Stimulated activated CD8-positive, alpha-beta memory T cell treated with anti-CD3 and anti-CD28 coated beads, Interleukin-15, amount 100 ng/mL, for 1 hour (primary cell): ENCODE results near the gene CCL16.
"Not testable (repeated sequence)": the region's sequence is repeated elsewhere in the genome, so short reads cannot be mapped to it uniquely, and the experiment has no call there.

Source experiments
- DNase-seq: peaks from one replicate; pipeline ENCODE4 v3.0.0-alpha.2; 2020; ENCODE audit warnings: low read depth

CCL16 gene

DNA sequence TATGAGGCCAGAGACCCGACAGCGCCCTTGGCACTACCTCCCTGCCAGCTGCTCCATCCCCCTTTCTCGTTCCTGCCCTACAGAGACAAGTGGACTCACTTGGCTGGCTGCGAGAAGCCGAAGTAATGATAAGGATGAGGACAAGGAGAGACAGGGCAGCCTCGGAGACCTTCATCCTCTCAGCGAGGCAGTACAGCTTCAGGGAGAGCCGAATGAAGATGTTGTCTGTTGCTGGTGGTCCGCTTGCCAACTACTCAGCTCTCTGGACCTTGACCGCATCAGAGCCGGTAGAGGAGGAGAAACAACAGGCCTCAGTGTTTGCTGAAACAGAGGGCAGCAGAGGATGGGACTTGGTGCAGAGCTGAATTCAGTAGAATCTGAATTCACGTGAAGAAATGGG is at the start of gene CCL16:
CCL16 (minus strand) TSS at position 252 of the 400 bp plus-strand sequence; CDS start at position 175, 77 bp downstream.
- no peak for DNase-seq

- no peak for DNase-seq
Observed at GRCh38 chr17:36030956-36031355, 49.7 kb upstream of the CCL16 start.

- no peak for DNase-seq
Observed at GRCh38 chr17:36027761-36028160, 46.5 kb upstream of the CCL16 start.

GRCh38 chr17:36024106-36024869 is 43.0 kb upstream of the CCL16 start:
- no peak for DNase-seq

GRCh38 chr17:36019423-36019822 is 38.1 kb upstream of the CCL16 start:
- DNase-seq, result no peak

- no peak for DNase-seq
Observed at GRCh38 chr17:36017799-36018198, 36.5 kb upstream of the CCL16 start, which contains the start of gene CCL23. Gene CCL23, minus strand, starts transcription at chr17:36017972. Its CDS starts 75 bp downstream, at chr17:36017897.

DNA sequence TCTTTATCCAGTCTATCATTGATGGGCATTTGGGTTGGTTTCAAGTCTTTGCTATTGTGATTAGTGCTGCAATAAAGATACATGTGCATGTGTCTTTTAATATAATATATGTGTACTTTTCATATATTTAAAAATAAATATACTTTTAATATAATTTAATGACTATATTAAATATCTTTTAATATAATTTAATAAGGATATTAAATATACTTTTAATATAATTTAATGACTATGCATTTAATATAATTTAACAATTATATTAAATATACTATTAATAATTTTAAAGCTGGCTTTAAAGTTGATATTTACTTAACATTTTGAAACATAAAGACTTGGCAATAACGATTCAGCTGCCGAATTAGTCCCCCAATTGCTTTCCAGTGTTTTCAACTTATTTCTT is 35.3 kb upstream of the CCL16 start:
- DNase-seq, result no peak

DNA sequence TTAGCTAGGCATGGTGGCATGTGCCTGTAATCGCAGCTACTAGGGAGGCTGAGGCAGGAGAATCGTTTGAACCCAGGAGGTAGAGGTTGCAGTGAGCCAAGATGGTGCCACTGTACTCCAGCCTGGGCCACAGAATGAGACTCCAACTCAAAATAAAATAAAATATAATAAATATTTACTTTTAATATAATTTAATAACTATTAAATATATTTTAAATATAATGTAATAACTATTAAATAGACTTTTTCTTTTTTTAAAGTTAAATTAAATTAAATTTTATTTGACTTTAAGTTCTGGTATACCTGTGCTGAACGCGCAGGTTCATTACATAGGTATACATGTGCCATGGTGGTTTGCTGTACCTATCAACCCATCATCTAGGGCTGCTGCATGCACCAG is 34.6 kb upstream of the CCL16 start:
- not testable (repeated sequence) for DNase-seq

DNA sequence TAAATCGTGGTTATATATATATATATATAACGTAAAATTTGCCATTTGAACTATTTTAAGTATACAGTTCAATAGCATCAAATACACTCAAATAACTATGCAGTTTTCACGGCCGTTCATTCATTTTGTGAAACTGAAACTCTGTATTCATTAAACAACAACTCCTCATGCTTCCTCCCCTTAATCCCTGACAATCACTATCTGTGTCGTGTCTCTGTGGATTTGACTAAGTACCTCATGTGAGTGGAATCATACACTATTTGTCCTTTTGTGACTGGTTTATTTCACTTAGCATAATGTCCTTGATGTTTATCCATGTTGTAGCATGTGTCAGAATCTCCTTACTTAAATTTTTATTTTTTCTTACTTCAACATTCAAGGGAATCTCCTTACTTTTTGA is 33.6 kb upstream of the CCL16 start:
- no peak for DNase-seq

- no peak for DNase-seq
Observed at GRCh38 chr17:36011201-36011600, 29.9 kb upstream of the CCL16 start.

DNA sequence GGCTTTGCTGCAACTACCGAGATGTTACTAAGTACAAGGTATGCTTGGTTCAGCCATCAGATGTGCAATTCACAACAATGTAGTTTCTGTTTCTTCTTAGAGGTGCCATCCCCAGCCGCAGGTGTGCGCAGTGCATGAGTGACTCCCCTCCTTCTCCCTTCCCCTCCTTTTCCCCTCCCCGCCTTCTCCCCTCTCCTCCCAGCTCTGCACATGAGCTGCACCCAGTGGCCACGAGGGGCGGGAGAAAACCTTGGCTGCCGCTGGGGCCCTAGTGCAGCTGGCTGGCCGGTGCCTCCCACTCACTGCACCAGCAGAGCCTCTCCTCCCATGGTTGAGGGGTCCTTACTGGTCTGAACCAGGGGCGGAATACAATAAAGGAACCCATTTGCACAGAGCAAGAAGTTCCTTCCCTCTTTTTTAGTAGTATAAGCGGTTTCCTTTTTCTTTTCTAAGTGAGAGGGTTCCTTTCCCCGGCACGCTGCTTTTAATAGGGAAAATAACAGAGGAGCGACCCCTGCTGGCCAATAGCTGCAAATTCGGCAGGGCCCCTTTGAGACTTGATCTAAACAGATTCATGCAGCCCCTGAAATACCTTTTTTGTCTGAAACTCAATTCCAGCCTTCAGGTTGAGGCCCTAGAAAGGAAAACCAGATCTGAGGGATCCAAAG is 27.8 kb upstream of the CCL16 start:
- no peak for DNase-seq

GRCh38 chr17:36004594-36005108 is 23.4 kb upstream of the CCL16 start:
- DNase-seq, result no peak

- no peak for DNase-seq
Observed at GRCh38 chr17:36002631-36003030, 21.3 kb upstream of the CCL16 start.

DNA sequence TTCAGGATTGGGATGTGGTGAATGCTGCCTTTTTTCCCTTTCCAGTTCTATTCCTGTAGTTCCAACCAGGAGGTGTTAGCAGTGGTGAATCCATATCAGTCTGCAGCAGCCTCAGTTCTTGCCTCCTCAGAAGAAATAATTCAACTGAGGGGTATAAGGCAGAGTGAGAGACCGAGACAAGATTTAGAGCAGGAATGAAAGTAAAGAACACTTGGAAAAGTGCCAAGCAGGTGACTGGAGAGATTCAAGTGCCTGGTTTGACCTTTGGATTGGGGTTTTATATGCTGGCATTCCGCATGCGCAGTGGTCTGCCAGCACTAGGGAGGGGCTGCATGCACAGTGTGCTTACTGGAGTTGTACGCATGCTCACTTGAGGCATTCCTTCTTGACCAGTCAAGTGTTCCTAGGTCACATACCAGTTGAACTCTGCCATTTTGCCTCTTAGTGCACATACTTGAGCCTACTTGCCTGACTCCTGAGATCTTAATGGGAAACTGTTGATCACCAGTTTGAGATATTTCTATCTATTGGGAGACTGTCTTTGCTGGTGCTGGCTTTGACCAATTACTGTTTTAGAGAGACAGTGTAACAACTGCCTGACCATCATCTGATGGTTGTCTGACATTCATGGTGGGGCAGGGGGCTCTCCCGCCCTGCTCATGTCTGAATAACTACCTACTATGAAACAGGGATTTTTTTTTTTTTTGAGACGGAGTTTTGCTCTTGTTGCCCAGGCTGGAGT is 20.7 kb upstream of the CCL16 start:
- DNase-seq, result no peak

DNA sequence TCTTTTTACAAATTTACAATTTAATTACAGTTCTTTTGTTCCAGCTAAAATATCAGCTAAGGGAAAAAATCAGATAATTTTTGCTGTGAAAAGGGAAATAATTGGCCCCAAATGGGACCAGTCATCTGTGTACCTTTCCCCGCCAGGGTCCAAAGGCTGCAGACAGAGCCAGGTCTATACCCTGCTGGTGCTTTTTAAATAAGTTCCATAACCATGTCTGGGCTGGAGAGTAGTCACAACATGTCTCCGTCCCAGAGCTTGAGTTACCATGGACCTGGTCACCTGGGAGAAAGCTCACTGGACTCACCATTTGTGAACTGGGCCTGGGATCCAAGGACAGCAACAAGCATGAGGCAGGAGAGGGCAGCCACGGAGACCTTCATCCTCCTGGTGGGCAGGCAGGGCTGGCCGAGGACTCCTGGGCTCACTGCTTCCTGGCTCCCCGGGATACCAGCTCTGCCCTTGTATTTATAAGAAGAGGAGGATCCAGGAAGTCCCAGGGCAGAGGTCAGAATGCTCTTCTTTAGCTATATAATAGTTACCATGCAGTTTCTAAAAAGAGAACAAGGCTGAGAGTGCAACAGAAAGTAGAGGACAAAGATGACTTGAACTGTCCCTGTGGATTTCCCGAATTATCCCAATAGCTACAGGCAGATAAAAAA is 19.9 kb upstream of the CCL16 start, which contains the start of gene CCL15:
CCL15 (minus strand) TSS at position 444 of the 662 bp plus-strand sequence; CDS start at position 383, 61 bp downstream.
- no peak for DNase-seq

- no peak for DNase-seq
Observed at GRCh38 chr17:36000732-36001109, 19.4 kb upstream of the CCL16 start.

- DNase-seq, result no peak
Observed at GRCh38 chr17:35998756-35999155, 17.5 kb upstream of the CCL16 start.

DNA sequence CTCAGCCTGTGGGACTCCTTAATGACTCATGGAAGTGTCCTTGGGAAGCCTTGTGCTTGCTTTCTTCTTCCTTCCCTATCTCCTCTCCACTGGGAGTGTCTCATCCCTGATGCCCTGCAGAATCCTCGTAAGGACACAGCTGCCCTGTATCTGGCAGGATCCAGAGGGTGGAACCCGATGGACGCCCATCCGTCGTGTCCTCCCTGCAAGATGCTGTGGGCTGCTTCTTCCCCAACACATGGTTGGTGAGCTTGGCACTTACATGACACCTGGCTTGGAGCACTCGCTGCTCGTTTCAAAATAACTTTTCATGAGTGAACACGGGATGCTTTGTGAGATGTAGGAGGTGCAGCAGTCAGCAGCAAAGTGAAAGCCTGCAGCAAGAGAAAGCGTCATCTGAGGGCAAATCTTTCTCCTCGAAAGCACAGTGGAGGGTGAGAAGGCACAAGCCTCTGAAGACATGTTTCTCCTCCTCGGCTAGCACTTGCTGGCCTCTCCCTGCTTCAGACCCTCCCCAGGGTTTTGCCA is 16.8 kb upstream of the CCL16 start:
- DNase-seq, result no peak

DNA sequence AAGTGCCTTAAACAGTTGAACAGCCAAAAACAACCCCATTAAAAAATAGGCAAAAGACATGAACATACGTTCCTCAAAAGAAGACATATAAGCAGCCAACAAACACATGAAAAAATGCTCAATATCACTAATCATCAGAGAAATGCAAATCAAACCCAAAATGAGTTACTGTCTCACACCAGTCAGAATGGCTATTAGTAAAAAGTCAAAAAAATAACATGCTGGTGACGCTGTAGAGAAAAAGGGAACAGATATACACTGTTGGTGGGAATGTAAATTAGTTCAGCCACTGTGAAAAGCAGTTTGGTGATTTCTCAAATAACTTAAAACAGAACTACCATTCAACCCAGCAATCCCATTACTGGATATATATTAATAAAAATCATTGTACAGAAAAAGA is 14.0 kb upstream of the CCL16 start:
- not testable (repeated sequence) for DNase-seq

- DNase-seq, result no peak
Observed at GRCh38 chr17:35991075-35991474, 9.8 kb upstream of the CCL16 start.

GRCh38 chr17:35988164-35988563 is 6.9 kb upstream of the CCL16 start:
- no peak for DNase-seq

DNA sequence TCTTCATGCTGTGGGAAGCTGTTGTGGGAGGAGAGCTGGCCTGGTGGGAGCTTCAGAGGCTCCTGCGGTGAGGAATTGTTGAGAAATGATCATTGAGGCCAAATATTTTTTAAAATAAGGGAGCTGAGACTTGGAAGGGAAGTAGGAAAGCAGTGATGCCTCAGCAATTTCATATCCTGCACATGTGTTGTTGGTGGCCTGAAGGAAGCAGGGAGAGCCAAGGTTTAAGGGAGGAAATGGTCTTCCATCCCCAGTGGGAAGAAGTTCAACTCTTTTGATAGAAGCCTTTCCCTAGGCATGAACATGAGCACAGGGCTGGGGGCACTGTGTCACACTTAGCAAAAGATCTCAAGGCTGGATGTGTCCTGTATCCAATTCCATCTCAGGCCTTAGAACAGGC is 5.3 kb upstream of the CCL16 start, which contains the start of gene CCL14:
CCL14 (minus strand) TSS at position 87 of the 400 bp plus-strand sequence; CDS start at position 7, 80 bp downstream.
- no peak for DNase-seq
